Amygdala (tissue), 56 donors: Measurements from ENCODE around the gene MAGI2.
"Not testable (repeated sequence)": the region's sequence is repeated elsewhere in the genome, so short reads cannot be mapped to it uniquely, and the experiment has no call there.

Source experiments
- DNase-seq, 56 donors: peaks; one replicate each; lab custom pipeline; 2025; lab: John Stamatoyannopoulos, UW

The MAGI2 gene

DNA sequence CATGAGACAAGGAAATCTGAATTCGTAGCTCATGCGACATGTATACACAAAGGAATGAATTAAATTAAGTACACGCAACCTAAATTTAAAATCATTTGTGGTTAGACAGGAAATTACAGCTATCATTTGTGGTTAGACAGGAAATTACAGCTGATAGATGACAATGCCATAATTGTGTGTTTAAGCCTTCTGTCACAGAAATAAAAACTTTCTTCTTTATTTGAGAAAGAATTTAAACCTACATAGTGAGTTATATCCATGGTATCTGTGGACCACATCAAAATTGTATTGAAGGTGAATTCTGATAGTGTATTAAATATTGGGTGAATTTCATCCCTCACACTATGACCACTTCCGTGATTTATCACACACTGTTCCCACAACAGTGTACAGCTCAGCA lies 362.9 kb downstream of the MAGI2 start:
- DNase-seq, result no peak

DNA sequence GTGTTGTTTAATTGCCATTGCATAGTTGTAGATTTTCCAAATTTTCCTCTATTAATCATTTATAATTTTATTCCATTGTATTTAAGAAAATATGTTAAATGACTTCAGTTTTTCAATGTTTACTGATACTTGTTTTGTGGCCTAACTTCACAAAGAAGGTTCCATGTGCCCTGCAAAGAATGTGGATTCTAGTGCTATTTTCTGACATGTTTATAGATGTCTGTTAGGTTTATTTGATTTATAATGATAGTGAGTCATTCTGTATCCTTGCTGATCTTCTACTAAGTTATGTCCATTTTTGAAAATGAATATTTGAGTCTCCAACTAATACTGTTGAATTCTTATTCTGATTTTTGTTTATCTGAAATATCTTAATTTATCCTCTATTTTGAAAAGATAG lies 369.0 kb downstream of the MAGI2 start:
- no peak for DNase-seq

DNA sequence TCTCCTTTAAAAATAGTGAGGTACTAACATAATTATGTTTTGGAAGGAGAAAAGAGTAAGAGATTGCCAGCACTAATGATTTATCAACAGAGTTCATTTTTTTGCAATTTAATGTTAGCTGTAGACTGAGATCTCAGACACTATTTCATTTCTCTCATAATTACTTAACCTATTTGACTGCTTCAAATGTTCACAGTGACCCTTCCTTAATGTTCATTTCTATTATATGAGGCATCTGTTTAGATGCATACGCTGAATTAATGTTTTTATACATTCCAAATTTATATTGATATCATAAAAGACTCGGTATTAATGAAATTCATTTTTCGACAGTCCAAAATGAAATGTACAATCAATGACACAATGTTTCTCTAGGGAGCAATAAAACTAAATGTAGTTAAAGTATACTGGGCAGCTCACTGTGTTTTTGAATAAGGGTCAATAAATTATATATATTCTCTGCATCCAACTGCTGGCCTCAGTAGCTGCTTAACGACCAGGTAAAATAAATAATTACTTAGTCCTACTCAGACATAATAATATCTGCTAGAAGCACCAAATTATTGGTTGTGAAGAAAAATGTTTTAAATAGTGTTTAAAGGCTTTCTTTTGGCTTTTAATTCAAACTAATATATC lies 373.4 kb downstream of the MAGI2 start:
- no peak for DNase-seq

DNA sequence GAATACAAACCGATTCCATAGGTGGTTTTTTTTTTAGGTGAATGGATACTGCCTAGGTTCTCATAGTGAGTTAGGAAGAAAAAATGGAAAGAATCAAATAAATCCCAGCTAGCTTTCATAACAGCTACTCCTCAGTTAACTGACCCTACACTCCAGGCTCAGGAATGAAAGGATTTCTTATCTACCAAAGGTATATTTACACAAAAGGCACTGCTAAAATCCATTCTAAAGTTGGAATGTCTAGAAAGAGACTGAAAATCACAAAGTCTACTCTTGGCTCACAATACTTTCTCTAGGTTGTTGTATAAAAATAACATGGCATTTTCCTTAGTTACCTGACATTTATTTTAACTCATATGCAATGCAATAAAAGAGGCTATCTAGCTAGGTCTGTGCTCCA lies 375.2 kb downstream of the MAGI2 start:
- DNase-seq, result no peak

DNA sequence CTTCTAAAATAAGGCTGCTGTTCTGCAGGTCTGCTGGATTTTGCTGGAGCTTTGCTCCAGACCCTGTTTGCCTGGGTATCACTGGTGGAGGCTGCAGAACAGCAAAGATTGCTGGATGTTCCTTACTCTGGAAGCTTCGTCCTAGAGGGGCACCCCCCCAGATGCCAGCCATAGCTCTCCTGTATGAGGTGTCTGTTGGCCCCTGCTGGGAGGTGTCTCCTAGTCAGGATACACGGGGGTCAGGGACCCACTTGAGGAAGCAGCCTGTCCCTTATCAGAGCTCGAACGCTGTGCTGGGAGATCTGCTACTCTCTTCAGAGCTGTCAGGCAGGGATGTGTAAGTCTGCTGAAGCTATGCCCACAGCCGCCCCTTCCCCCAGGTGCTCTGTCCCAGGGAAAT lies 382.3 kb downstream of the MAGI2 start:
- not testable (repeated sequence) for DNase-seq

DNA sequence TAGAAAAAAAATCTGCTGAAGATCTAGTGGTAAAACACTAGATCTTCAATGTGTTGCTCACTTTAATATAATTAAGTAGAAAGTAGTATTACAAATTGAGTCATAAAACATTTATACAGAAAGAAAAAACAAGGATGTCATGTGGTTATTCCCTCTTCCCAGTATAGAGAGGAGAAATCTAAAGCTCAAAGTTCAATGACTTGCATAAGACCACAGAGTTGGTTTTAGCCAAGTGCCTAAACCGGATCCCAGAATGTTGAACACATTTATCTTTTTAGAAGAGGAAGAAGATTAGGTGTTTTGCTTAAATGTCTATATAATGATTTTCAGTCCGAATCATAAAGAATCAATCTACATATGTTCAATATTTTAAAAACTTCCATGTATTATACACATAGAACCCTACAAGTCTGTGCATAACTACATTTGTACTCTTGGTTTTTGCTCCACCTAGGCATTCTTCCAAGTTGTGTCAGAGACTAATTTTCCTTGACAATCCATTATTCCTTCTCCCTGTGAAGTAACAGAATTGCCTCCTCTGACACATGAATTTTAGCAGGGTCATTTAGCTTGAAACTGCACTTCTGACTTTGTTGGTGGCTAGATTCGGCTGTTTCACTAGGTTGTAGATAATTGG lies 389.2 kb downstream of the MAGI2 start:
- no peak for DNase-seq

DNA sequence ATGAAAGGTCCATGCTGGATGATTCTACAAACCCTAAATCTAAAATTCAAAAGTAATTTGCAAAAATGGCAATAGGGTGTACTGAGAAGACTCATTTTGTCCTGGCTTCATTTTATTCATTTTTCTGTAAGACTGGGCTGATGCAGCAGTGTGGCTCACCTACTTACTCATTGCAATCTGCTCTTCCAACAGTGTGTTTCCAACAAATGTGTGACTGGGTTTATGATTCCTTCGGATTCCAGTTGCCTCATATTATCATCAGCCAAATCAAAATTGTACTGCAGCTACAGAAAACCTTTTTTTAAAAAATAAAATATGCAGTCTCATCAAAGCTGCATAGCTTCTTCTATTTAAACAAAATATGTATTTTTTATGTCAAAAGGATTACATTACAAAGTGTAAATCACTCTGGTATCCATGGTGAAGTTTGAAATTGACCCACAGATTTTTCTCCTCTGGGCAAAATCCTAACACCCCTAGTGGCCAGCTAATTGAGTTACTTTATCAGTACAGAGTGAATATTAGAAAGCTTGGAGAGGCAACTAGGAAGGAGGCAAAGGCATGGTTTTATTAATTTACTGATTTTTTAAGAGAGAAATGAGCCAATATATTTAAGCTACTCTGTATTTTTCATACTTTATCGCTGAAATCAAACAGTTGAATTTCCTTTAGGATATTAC lies 390.3 kb downstream of the MAGI2 start:
- peak in 1 of 56 donors; percentile 1 for DNase-seq

DNA sequence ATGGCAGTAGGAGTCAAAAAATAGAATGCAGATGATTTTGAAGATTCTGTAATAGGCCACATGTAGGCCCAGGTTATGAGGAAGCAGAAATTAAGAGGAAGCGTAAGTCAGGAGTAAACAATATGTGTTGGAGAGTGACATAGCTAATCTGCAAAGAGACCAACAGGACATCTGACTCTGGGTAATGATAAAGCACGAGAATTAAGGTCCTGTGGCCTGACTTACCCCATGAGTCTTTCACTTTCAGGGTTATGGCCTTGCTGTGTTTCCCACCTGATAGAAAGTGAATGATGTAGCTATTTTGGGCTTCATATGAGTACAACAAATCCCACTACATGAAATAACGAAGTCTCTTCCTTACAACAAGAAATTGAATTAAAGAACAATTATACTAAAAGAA lies 393.0 kb downstream of the MAGI2 start:
- no peak for DNase-seq

DNA sequence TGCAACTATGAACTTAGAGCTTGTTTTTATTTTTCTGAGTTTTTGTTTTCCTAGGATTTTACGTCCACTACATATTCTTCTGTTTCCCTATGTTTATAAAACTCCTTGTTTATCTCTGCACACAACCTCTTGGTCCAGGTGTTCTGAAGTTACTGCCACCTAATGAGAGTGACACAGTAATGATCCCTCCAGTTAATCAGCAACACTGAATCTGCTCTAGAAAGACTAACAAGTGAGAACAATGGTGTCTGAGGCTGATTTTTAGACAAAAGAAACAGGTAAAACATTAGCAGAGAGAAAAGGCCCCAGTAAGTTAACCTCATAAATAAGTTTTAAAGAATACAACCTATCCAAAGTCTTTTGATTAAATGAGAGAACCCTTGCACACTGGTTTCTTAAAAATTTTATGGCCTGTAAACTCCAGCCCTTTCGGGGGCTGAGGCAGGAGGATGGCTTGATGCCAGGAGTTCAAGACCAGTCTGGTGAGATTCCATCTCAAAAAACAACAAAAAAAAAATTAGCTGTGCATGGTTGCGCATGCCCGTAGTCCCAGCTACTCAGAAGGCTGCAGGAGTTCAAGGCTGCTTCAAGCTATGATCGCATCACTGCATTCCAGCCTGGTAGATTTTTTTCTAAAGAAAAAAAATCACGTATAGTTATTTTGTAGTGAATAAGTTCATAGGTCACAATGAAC lies 397.6 kb downstream of the MAGI2 start:
- no peak for DNase-seq

DNA sequence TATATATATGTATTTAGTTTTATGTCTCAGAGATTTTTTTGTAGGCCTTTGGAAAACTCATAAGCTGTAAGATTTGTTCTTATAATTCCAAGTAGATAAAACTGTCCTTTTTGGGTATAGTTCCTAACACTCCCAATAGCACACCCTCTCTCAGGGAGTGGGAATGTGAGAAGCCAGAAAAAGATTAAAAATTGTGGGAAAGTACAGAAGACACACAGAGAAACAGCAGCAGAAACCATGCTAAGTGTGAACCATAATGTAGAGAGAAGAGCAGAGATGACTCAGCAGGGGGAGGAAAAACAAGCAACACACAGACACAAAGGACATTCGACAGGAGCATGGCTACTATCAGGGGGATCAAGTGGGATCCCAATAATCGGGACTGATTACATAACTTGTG lies 401.6 kb downstream of the MAGI2 start:
- peak in 4 of 56 donors; percentile 1 to 14 (median 4) for DNase-seq

DNA sequence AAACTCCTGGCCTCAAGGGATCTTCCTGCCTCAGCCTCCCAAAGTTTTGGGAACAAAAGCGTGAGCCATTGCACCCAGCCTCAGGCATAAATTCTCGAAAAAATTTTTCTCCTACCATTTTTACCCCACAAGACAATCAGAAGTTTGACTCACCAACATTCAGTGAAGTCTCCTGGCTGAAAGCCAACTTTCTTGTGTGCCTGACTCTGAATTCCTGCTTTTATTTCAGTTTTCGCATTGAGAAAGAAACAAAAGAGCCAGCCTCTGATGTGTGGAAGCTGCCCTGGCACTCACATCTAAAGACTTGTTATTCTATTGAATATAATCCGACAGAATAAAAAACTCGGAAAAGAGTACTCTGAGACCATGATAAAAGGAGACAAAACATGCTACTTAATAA lies 402.9 kb downstream of the MAGI2 start:
- peak in 19 of 56 donors; percentile 2 to 53 (median 9) for DNase-seq

DNA sequence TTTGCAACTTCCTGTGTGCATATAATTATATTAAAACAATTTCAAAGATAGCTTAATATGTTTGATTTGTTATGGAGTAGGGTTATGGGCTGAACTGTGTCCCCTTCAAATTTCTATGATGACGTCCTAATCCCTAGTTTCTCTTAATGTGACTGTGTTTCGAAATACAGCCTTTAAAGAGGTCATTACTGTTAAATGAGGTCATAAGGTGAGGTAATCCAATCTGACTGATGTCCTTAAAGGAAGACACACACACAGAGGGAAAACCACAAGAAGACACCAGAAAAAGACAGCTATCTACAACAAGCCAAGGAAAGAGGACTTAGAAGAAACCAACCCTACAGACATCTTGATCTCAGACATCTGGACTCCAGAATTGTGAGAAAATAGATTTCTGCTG lies 407.4 kb downstream of the MAGI2 start:
- DNase-seq, result no peak

DNA sequence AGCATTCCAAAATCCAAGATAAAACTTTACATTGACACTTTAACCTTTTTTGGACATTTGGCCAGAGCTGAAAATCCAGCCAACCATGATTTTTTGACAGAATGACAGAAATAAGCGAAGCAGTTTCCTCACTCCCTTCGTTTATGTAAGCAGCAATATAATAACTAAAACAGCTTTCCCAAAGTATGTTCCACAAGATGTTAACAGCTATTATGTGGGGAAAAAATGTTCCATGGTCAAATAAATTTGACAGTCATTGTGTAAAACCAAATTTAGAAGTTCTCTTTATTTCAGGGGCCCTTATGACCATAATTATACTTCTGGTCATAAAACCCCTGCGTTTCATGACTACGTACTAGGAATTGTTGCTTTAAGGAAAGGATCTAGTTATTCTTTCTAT lies 416.5 kb downstream of the MAGI2 start:
- no peak for DNase-seq

DNA sequence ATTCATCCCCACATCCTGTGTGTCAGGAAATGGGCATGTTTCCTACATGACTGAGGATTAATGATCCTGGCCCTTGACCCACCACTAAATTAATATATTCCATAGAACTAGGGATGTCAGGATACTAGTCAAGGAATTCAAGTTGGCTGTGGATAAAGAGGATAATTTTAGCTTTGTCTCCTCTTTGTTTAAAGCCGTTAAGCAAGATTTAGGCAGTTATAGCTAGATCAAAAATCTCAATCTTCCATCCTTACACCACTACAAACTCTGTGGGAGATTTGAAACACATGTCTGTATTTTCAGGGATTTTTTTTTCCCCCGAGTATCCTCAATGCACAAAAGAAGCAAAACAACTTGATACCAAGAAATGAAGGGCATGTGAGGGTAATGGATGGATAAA lies 417.1 kb downstream of the MAGI2 start:
- DNase-seq, result no peak

DNA sequence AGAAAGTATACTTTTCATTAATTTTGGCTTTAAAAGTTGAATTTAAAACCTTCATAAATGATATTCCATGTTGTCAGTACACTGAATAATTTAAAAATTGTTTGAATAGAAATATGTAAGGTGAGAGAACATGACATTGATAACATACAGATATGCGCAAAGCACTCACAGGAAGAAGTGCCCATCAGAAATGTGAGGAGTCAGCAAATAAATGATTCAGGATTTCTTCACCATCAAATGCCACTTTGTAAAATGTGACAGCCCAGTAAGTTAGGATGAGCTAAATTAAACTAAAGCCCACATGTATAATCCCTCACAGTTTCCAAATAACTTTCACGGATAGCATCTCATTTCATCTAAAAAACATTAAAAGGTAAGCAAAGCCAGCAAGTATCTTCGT lies 417.6 kb downstream of the MAGI2 start:
- DNase-seq, result no peak

DNA sequence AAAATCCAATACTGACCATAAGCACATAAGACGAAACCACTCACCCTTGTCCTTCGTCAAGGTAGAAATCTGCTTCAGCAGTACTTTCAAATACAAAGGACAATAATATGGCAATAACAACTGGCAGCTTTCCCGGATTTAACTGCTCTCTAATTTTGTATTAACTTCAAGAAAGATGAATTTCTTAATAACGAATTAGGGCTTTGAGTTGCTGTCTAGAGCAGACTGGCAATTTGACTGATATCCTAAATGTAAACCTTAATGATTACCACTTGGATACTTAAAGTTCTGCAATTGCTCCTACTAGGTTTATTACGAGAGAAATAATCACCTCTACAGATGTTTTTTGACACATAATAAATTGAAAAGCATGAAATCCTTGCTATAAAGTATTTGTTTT lies 418.7 kb downstream of the MAGI2 start:
- DNase-seq, result no peak

DNA sequence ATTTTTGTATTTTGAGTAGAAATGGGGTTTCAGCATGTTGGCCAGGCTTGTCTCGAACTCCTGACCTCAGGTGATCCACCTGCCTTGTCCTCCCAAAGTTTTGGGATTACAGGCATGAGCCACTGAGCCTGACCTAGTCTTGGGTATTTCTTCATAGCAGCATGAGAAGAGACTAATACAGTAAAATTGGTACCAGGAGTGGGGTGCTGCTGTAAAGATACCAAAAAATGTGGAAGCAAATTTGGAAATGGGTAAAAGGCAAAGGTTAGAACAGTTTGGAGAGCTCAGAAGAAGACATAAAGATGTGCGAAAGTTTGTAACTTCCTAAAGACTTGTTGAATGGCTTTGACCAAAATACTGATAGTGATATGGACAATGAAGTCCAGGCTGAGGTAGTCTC lies 433.8 kb downstream of the MAGI2 start:
- not testable (repeated sequence) for DNase-seq

DNA sequence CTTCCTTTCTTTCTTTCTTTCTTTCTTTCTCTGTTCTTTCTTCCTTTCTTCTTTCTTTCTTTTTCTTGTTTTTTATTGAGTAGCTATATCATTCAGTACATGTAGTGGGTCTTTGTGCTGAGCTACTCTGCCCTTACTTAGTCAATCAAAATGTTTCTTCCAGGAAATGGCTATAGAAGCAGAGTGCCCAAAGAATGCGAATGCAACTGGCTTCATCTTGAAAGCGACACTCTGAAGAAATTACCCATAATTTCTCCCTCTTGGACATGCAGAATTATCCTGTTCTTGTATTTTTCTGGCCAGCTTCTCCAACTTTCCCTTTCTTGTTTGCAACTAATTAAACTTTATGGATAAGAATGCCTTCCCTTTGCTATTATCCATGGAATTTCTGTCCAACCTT lies 441.5 kb downstream of the MAGI2 start:
- no peak for DNase-seq

DNA sequence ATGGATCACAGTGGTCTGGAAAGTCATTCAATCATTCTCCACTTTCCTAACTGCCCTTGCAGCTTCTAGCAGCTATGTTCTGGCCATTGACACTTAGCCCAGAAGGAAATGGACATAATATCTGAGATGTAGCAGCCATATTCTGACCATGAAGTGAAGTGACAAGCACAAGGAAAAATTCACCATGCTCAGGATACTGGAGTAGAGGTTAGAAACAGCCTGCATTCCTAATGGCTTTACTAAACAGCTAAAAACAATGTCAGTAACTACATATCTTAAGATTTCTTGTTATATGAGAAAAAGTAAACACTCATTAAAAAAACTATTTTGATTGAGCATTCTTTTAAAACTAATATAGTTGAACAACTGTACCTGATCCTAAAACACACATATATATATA lies 443.8 kb downstream of the MAGI2 start:
- no peak for DNase-seq

DNA sequence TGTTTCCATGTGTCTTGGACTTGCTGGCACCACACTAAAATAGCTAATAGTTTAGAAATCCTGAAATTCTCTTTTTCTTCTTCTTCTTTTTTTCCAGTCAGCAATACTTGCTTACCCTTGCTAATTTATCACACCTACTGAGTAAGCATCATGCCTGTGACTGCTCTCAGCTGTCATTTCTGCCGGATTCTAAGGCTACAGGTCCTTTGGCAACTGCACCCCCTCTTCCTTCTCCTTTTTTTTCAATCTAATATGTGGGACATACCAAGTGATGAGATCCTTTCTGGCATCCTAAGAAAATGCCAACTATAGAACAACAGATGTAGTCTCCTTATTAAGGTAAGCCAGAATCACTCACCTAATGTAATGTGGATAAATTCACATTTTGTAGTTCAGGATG lies 444.7 kb downstream of the MAGI2 start:
- DNase-seq, result no peak

DNA sequence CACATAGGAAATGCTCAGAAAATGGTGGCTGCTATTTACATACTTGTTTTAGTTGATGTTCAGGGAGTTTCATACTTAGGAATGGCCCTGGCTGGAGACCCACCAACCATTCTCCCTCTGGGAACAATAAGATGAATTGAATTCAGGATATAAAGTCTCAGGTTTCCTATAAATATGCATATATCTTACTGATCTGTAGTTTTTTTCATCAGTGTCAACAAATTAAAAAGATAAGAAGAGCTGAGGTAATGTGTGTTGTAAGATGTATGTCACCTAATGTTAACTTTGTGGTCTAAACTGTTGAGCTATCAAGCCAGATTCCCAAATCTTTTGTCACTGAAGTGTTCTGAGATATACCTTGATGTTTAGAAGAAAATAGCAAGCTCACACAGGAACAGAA lies 457.5 kb downstream of the MAGI2 start:
- DNase-seq, result no peak

DNA sequence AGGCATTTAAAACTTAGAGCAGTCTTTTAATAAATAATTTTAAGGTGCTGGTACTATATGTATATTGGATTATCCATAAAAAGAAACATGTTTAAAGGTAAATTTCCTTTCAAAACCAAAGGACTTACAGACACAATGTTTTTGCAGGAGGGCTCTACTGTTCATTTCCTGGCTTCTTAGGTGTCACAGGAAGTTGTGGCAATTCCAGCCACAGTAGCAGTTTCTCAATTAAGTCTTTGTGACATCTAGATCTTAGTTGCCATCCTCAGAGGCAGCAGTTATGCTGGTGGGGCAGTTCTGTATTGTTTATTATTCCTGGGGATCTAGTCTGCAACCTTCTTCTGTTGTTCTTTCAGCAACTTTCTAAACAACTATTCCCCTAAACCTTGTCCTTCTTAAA lies 460.1 kb downstream of the MAGI2 start:
- no peak for DNase-seq
